Measurements from ENCODE around the gene MYL10.

GRCh38 chr7:101657171-101657570, 28.1 kb upstream of the MYL10 start:
- no peak for TF ChIP-seq POLR2AphosphoS5 (IDR thresholded peaks at IDR 0.05)
- no peak for TF ChIP-seq EP300 (IDR thresholded peaks at IDR 0.05)
- TF ChIP-seq, protein P1, sequence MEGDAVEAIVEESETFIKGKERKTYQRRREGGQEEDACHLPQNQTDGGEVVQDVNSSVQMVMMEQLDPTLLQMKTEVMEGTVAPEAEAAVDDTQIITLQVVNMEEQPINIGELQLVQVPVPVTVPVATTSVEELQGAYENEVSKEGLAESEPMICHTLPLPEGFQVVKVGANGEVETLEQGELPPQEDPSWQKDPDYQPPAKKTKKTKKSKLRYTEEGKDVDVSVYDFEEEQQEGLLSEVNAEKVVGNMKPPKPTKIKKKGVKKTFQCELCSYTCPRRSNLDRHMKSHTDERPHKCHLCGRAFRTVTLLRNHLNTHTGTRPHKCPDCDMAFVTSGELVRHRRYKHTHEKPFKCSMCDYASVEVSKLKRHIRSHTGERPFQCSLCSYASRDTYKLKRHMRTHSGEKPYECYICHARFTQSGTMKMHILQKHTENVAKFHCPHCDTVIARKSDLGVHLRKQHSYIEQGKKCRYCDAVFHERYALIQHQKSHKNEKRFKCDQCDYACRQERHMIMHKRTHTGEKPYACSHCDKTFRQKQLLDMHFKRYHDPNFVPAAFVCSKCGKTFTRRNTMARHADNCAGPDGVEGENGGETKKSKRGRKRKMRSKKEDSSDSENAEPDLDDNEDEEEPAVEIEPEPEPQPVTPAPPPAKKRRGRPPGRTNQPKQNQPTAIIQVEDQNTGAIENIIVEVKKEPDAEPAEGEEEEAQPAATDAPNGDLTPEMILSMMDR (IDR thresholded peaks at IDR 0.05), result no peak
- TF ChIP-seq POLR2A (IDR thresholded peaks at IDR 0.05; ENCODE audit: low read depth), result no peak
